OCI-LY7 (cell line): ENCODE results near the gene RTBDN. TPM values are rescaled to one million over a fixed set of nuclear protein-coding genes. Genes with fewer than 3 reads are reported as not detected.

Experiments used
- BruUV-seq: library from RNA; stranded (reverse); fragments of 400-500 nt; replicated peaks from 2 replicates; lab custom pipeline; 2021; lab: Mats Ljungman, UMichigan
- CTCF ChIA-PET: fragments of 300-600 bp; sonication (Branson Sonifier 250); formaldehyde crosslinking; loops from one replicate; lab custom pipeline; 2022; ENCODE audit warnings: antibody characterized with exemption; ENCODE audit not compliant: unreplicated experiment; lab: Charles Lee
- POLR2A ChIA-PET: fragments of 300-600 bp; sonication (Branson Sonifier 250); formaldehyde crosslinking; loops from one replicate; lab custom pipeline; 2022; ENCODE audit warnings: antibody characterized with exemption; lab: Charles Lee
- DNase-seq: peaks from one replicate; pipeline ENCODE4 v3.0.0-alpha.2; 2015; ENCODE audit warnings: low spot score
- H2AFZ ChIP-seq: fragments of 200-600 bp; sonication (generic), shearing (Covaris generic); 2 replicates; pipeline ENCODE4 v1.6.1; 2014; ENCODE audit warnings: mild to moderate bottlenecking, antibody characterized with exemption, low read length, moderate library complexity
- H3K27ac ChIP-seq: fragments of 200-600 bp; sonication (generic); 2 replicates; pipeline ENCODE4 v1.5.1; 2014; ENCODE audit warnings: mixed run types, low read depth, mild to moderate bottlenecking, moderate library complexity, low read length, inconsistent platforms; ENCODE audit not compliant: poor library complexity, severe bottlenecking
- H3K36me3 ChIP-seq: fragments of 200-600 bp; sonication (generic); 2 replicates; pipeline ENCODE4 v1.6.1; 2014; ENCODE audit warnings: mild to moderate bottlenecking, antibody characterized with exemption, low read length, moderate library complexity, mixed read lengths; ENCODE audit not compliant: insufficient read depth
- H3K4me1 ChIP-seq: fragments of 200-600 bp; sonication (generic); 2 replicates; pipeline ENCODE4 v1.5.1; 2014; ENCODE audit warnings: mild to moderate bottlenecking, low read length; ENCODE audit not compliant: insufficient read depth, poor library complexity, severe bottlenecking
- H3K4me2 ChIP-seq: fragments of 200-600 bp; sonication (generic); 2 replicates; pipeline ENCODE4 v1.6.1; 2014; ENCODE audit warnings: mild to moderate bottlenecking, low read length
- H3K4me3 ChIP-seq: fragments of 200-600 bp; sonication (generic); 2 replicates; pipeline ENCODE4 v1.5.1; 2014; ENCODE audit warnings: mild to moderate bottlenecking, low read depth, low read length; ENCODE audit not compliant: poor library complexity, severe bottlenecking
- H3K79me2 ChIP-seq: fragments of 200-600 bp; sonication (generic); 2 replicates; pipeline ENCODE4 v1.6.1; 2016; ENCODE audit warnings: low read depth, mild to moderate bottlenecking, low read length, moderate library complexity, mixed read lengths; ENCODE audit not compliant: insufficient read depth
- H3K9me2 ChIP-seq: fragments of 200-600 bp; sonication (generic); 2 replicates; pipeline ENCODE4 v1.6.1; 2016; ENCODE audit warnings: mild to moderate bottlenecking, low read length, mixed read lengths; ENCODE audit not compliant: insufficient read depth
- H3K9me3 ChIP-seq: fragments of 200-600 bp; sonication (generic); 2 replicates; pipeline ENCODE4 v1.6.1; 2014; ENCODE audit warnings: mild to moderate bottlenecking, mixed run types, low read length, mixed read lengths
- H4K20me1 ChIP-seq: fragments of 200-600 bp; sonication (generic); 2 replicates; pipeline ENCODE4 v1.6.1; 2014; ENCODE audit warnings: mild to moderate bottlenecking, antibody characterized with exemption, low read length, moderate library complexity, mixed read lengths; ENCODE audit not compliant: insufficient read depth
- CTCF ChIP-seq: fragments of 200-600 bp; sonication (generic); conservative IDR thresholded peaks from 2 replicates; pipeline ENCODE4 v1.5.1; 2014; ENCODE audit warnings: mild to moderate bottlenecking, antibody characterized with exemption, low read length, moderate library complexity, mixed read lengths
- EZH2phosphoT487 ChIP-seq: fragments of 200-600 bp; sonication (generic); IDR thresholded peaks from 2 replicates; pipeline ENCODE4 v1.6.1; 2018; ENCODE audit warnings: low read depth, borderline replicate concordance, mild to moderate bottlenecking, mixed run types, antibody characterized with exemption, low read length, moderate library complexity, mixed read lengths
- intact Hi-C: fragments of 100-400 bp; cut with micrococcal nuclease; formaldehyde crosslinking; loops from one replicate; pipeline ENCODE4 v1.10.0; 2022; ENCODE audit not compliant: unreplicated experiment
- total RNA-seq, 2 experiments: library from RNA; depleted of rRNA in 1 of 2; stranded (reverse); fragments of >200 nt in 1 of 2; shearing (Covaris generic) in 1 of 2; gene quantifications; 2 replicates each; pipeline ENCODE4 v1.2.3, GENCODE V29; 2014 to 2022

Gene RTBDN
- total RNA-seq, 2 experiments from 2014 or later = 1.2 TPM; not detected in 1

GRCh38 chr19:12866416-12867119, 32.2 kb upstream of the RTBDN start:
- no peak overlapping the region for H3K27ac ChIP-seq
- H2AFZ ChIP-seq = peak overlapping the region; percentile 87; the same call in 1 of the 2 replicates
- H3K79me2 ChIP-seq = no peaks in the 10 kb centered on the region
- no TSS peak for BruUV-seq
- H3K9me2 ChIP-seq = no peaks in the 10 kb centered on the region
- POLR2A ChIA-PET = no interaction called here
- no peaks in the 10 kb centered on the region for H3K9me3 ChIP-seq
- H3K4me1 ChIP-seq = peaks cover 14% of the 10 kb centered on the region
- peak overlapping the region; percentile 94; the same call in 1 of the 2 replicates for H3K4me2 ChIP-seq
- no peak for TF ChIP-seq CTCF
- intact Hi-C loops = no loop called here
- no peaks in the 10 kb centered on the region for H3K36me3 ChIP-seq
- H4K20me1 ChIP-seq = no peaks in the 10 kb centered on the region
- CTCF ChIA-PET = no interaction called here
- peak overlapping the region; percentile 68 for H3K4me3 ChIP-seq
- DNase-seq = no peak

GRCh38 chr19:12865746-12866415, 31.5 kb upstream of the RTBDN start:
- ChIA-PET CTCF (no interaction called here), POLR2A (no interaction called here)
- TF ChIP-seq EZH2phosphoT487 (no peak), CTCF (no peak)
- H3K4me2 ChIP-seq = no peak overlapping the region
- peaks cover 14% of the 10 kb centered on the region for H3K4me1 ChIP-seq
- H3K79me2 ChIP-seq = no peaks in the 10 kb centered on the region
- H3K9me3 ChIP-seq = no peaks in the 10 kb centered on the region
- H4K20me1 ChIP-seq = no peaks in the 10 kb centered on the region
- intact Hi-C loops = no loop called here
- no TSS peak for BruUV-seq
- H2AFZ ChIP-seq = no peak overlapping the region
- no peaks in the 10 kb centered on the region for H3K9me2 ChIP-seq
- DNase-seq = no peak
- H3K27ac ChIP-seq = no peak overlapping the region
- H3K4me3 ChIP-seq = no peak overlapping the region
- H3K36me3 ChIP-seq = no peaks in the 10 kb centered on the region
